Hypothalamus (tissue), 51 donors: ENCODE data around the gene CCL23.
"Not testable (repeated sequence)": the region's sequence is repeated elsewhere in the genome, so short reads cannot be mapped to it uniquely, and the experiment has no call there.

Source experiments
- DNase-seq, 51 donors: peaks; one replicate each; lab custom pipeline; 2025; lab: John Stamatoyannopoulos, UW

Gene CCL23, protein sequence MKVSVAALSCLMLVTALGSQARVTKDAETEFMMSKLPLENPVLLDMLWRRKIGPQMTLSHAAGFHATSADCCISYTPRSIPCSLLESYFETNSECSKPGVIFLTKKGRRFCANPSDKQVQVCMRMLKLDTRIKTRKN

DNA sequence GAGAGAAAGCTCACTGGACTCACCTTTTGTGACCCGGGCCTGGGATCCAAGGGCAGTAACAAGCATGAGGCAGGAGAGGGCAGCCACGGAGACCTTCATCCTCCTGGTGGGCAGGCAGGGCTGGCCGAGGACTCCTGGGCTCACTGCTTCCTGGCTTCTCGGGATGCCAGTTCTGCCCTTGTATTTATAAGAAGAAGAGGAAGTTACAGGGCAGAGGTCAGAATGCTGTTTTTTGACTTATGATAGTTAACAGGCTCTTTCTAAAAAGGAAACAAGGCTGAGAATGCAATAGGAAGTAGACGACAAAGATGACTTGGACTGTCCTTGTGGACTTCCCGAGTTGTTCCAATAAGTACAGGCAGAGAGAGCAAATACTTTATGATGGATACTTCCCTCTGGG, at the start of gene CCL23:
Gene CCL23, minus strand, starts transcription at position 174 of the 400 bp plus-strand sequence. Its CDS starts 75 bp downstream, at position 99.
- no peak for DNase-seq

DNA sequence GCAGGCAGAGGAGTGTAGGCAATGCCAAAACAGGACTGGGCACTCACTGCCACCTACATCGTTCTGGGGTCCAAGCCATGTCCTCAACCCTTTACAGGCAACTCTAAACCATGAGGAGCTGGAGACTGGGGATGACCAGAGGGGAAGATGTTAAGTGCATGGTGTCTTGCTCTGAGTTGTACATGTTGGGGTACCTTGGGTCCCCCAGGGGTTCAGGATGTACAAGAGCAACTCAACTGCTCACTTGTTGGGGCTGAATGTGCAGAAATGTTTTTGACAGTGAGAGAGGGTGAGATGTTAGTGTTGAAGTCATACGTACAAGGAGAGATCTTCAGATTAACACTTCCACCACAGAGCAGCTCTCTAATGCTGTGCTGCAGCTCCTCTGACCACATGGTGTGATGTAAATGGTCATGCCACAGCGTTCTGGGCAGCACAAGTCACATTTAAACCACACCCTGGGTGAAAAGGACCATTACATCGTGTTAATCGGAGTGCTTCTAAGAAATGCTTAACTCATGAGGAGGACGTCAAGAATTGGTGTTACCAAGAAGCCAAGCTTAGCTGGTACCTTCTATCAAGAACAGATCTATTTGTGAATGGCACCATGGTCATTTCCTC, 48.7 kb upstream of the CCL23 start:
- no peak for DNase-seq

DNA sequence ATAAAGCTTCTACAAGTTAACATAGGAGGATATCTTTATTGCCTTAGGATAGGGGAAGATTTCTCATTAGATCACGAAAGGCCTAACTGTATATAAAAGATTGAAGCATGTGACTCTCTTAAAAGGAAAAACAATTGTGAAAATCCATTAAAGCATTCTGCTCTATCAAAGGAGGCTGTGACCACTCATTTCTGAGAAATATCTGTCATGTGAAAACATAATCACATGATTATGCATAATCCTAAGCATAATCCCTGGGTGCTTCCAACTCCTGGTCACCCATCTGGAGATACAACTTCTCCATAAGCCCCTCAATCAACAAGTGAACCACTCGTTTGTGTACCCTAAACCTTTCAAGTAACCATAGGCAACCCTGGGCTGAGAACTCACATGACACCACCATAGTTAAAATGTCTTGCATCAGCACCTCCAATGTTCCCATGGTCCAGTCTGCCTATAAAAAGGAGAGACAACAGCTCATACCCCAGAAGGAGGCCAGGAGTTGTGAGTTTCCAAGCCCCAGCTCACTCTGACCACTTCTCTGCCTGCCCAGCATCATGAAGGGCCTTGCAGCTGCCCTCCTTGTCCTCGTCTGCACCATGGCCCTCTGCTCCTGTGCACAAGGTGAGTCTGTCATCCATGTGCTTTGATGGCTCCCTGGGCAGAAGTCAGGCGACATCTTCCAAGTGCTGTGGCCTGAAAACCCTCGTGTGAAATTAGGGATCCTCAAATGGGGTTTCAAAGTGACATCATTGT, 46.2 kb upstream of the CCL23 start, which contains the start of gene CCL18:
Gene CCL18, plus strand, starts transcription at position 487 of the 756 bp plus-strand sequence. Its CDS starts 71 bp downstream, at position 558.
- no peak for DNase-seq

DNA sequence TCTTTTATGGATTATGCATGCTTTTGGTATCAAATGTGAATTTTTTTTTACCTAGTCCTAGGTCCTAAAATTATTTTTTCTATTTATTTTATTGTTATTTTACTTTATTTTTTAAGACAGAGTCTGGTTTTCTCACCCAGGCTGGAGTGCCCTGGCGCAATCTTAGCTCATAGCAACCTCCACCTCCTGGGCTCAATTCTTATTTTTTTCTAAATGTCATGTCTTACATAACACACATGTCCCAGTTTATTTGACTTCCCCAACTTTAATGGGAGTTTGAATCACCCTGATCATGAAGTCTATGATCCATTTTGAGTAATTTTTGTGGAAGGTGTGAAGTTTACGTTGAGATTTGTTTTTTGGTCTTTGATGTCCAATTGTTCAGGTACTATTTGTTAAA, 43.0 kb upstream of the CCL23 start:
- no peak for DNase-seq

DNA sequence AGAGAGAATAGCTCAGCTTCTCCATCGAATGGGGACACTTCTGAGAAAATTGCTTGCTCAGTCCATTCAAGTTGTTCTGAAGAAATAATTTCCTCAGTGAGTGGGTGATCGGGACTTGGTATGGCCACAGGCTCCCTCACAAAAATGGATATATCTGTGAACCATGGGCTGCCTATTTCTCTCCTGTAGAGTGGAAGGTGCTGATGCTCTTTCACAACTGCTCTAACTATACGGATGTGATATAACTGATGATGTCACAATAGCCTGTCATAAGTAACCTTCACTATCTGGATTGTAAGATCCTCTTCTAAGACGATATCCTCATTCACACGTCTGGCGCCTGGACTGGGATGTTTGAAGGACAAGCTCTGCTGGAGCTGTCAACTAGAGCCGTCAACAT, 41.6 kb upstream of the CCL23 start:
- DNase-seq: no peak

DNA sequence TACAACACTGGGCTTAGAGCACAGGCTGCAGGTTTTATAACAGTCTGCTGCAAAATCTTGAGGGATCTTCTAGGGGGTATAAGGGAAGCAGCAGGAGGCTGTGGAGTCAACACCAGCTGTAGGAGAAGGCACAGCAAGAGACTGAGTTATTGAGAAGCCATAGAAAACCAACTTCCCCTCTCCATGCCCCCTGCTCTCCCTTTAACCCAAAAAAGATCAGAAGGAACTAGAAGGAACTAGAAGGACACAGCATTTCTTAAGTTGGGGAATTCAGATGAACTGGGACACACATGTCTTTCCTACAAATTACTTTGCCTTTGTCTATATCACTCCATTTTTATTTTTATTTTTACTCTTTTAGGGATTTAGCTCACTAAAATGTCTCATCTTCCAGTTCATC, 40.1 kb upstream of the CCL23 start:
- DNase-seq: no peak

DNA sequence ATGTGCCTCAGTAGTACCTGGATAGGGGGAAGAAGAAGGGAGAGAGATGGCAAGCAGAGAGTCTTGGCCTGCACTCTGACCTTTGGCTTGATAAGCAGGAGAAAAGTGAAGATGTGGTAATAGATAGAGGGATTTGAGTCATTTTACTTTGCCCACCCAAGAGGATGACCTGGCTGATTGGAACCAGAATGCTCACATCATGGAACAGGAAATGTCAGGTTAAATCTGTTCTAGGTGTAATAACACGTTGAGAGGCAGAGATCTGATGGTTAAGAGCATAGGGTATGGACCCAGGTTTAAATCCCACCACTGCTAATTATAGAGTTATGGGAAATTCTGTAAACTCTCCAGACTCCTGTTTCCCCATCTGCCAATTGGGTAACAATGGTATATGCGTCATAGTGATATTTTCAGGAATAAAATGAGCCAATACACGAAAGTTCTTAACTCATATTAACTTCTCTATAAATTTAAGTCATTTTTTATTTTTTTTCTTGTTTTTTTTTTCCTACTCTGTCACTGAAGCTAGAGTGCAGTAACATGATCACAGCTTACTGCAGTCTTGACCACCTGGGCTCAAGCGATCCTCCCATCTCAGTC, 38.2 kb upstream of the CCL23 start:
- DNase-seq: no peak

DNA sequence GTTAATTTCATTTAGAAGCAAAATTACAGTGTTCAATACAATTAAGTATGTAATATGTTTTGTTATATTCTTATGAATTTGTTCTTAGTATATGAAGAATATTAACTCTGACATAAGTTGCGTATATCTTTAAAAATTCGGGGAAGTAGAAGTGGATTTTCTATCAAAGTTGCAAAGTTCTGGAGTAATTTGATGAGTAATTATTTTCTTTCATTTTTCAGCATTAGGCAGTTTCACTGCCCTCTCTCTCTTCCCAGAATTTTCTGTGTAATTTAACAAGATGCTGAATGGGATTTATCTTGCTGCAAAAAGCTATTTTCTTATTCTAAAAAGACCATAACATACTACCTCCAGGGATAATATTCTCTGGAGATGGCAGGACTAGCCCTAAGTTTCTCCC, 37.4 kb upstream of the CCL23 start:
- no peak for DNase-seq

DNA sequence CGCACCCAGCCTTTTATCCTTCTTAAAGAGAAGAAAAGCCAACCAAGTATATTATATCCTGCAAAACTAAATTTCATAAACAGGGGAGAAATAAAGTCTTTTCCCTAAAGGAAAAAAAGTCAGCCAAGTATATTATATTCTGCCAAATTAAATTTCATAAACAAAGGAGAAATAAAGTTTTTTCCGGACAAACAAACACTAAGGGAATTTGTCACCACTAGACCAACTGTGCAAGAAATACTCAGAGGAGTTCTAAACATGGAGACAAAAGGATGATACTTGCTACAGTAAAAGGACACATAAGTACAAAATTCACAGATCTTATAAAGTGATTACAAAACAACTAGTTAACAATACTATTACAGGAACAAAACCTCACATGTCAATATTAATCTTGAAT, 31.9 kb upstream of the CCL23 start:
- no peak for DNase-seq

DNA sequence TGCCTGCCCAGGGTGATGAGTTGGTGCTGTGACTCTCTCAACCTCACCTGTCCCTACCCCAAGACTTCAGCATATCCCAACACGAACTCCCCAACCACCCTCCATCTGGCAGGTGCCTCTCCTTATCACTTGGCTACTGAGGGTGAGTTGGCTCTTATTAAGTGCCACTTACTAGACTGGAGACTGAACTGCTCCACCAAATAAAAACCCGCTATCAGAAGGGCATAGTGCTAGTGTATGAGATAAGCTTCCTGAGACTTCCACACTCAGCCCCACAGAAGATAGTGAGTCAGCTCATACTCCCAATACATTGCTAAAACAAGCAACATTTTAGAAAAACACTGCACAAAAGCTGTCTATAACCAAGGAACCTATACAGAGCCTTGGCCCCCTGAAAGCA, 30.3 kb upstream of the CCL23 start:
- no peak for DNase-seq

DNA sequence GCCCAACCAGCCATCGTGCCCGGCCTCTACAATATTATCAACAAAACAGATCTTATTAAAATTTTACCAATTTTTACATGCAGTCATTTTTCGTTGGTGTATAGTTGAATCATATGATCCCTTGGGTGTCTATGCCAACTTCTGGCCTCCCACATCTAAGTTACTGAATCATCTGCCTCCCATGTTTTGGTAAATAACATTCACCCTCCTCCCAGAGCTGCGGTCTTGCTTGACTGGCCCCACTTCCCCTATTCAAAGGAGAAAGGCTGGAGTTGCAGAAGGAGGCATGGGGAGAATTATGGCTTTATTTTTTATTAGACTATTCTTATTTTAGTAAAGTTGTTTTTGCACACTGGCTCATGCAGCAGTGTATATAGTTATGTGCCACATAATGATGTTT, 18.5 kb upstream of the CCL23 start:
- DNase-seq: no peak

DNA sequence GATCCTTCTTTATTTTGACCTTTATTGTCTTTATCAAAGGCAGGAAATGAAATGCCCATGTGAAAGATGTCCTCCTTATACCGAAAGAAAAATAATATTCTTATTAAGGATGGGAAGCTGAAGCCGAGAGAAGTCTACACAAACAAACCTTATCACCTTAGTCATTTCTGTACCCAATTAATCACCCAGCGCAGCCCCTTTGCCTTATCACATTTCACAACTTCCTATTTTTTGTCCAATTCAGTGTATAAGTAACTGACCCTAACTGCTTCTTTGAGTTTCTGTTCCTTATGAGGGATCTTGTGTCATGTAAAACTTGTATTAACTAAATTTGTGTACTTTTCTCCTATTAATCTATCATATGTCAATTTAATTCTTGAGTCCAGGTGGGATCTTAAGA, 16.4 kb upstream of the CCL23 start:
- DNase-seq: no peak

DNA sequence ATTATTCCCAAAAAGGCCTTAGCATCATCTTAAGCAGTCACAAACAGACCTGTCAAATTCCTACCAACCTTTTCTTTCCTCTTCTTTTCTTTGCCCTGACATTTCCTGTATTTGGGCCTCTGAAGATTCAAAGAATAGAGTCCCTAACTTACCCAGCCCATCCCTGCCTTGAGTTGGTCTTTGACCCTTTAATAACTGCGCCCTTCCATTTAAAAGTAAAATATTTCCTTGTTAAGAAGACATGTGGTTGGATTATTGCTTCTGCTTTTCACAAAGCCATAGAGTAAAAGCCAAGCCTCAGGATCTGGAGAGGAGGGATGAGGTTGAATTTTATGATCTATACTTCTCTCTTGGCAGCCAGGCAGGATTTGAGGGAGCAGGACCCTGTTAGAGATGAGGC, 13.2 kb upstream of the CCL23 start:
- DNase-seq: no peak

DNA sequence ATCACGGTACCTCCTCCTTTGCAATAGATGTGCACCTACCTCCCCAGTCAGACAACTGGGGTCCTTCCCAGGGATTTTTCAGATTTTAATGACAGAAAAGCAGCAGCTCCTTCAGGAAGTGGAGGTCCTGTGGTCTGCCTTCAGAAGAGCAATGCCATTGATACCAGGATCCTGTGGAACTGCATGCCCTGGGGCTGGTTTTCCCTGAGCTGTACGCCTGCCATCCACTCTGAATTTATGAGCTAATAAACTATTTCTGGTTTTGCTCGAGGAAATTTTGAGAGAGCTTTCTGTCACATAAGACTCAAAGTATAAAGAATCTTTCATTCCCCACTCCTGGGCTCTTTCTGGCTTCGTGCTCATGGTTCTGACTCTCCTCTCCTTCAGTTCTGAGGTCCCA, 10.0 kb upstream of the CCL23 start:
- DNase-seq: no peak

DNA sequence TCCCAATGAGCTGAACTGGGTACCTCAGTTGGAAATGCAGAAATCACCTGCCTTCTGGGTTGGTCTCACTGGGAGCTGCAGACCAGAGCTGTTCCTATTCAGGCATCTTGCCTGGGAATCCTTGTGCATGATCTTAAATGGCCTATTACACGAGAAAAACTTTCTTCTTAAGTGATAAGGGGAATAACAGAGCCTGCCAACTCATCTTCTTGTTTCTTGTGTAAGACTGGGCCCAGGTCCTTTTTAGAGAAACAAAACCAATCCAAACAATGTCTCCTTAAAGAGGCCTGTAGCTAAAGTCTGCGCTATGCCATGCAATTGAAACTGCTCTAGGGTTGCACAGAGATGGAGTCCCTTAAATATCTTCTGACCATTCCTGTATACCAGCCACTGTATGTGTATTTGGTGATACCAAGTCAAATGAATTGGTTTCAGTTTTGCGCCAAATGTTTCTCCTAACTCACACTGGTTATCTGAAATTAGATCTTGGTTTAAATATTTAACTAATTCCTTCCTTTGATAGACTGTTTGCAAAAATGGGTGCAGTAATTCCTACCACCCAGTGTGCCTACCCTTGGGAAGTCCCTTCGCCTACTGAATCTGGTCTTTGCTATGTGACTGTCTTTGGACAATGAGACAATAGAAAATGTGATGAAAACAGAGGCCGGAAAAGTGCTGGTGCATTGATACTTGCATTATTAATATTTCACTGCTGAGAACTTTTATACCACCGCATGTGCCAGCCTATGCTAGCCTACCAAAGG, 6.5 kb upstream of the CCL23 start:
- no peak for DNase-seq

DNA sequence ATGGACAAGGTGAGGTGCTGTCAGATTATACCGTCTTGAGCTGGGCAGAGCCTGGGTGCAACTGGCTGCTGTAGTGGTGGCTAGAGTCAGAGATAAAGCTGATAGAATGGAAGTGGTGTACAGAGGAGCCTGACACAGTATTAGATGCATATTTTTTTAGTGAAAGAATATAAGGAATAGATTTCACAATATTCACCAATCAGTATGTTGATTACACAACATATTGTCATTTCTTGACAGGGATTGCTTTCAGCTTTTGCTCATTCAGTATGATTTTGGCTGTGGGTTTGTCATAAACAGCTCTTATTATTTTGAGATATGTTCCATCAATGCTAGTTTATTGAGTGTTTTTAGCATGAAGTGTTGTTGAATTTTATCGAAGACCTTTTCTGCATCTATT, 1.7 kb upstream of the CCL23 start:
- DNase-seq: no peak

DNA sequence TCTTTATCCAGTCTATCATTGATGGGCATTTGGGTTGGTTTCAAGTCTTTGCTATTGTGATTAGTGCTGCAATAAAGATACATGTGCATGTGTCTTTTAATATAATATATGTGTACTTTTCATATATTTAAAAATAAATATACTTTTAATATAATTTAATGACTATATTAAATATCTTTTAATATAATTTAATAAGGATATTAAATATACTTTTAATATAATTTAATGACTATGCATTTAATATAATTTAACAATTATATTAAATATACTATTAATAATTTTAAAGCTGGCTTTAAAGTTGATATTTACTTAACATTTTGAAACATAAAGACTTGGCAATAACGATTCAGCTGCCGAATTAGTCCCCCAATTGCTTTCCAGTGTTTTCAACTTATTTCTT, 1.2 kb downstream of the CCL23 start:
- DNase-seq: no peak

DNA sequence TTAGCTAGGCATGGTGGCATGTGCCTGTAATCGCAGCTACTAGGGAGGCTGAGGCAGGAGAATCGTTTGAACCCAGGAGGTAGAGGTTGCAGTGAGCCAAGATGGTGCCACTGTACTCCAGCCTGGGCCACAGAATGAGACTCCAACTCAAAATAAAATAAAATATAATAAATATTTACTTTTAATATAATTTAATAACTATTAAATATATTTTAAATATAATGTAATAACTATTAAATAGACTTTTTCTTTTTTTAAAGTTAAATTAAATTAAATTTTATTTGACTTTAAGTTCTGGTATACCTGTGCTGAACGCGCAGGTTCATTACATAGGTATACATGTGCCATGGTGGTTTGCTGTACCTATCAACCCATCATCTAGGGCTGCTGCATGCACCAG, 1.9 kb downstream of the CCL23 start:
- DNase-seq: not testable (repeated sequence)

DNA sequence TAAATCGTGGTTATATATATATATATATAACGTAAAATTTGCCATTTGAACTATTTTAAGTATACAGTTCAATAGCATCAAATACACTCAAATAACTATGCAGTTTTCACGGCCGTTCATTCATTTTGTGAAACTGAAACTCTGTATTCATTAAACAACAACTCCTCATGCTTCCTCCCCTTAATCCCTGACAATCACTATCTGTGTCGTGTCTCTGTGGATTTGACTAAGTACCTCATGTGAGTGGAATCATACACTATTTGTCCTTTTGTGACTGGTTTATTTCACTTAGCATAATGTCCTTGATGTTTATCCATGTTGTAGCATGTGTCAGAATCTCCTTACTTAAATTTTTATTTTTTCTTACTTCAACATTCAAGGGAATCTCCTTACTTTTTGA, 2.8 kb downstream of the CCL23 start:
- DNase-seq: no peak

DNA sequence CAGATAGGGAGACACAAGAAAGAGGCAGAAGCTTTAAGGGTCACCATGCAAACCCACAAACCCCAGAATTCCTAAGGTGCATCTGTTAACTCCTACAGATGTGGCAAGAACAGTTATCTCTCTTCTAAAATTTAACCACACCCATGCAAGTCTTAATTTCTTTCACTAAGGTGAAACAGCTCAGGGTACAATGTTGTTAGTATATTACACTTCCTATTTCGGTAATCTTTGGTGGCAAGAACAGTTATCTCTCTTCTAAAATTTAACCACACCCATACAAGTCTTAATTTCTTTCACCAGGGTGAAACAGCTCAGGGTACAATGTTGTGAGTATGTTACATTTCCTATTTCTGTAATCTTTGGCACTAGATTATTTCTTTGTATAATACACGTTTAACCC, 6.6 kb downstream of the CCL23 start:
- DNase-seq: no peak
